Gastroesophageal sphincter (tissue), 4 donors: ENCODE data around the gene ANKRD18A. TPM values are rescaled to one million over a fixed set of nuclear protein-coding genes. Genes with fewer than 3 reads are reported as not detected.

Source experiments
- ATAC-seq: fragments of 150-250 bp; one replicate; pipeline ENCODE4 v1.9.1; 2016; ENCODE audit warnings: mild to moderate bottlenecking, moderate library complexity
- H3K27ac ChIP-seq, 4 donors: fragments of 200-600 bp; sonication (generic) in 3 of 4; 1 replicate in 3 of 4; 2 replicates in 1 of 4; pipeline ENCODE4 v1.5.1; 2016 to 2019
- H3K27me3 ChIP-seq: fragments of 200-600 bp; sonication (generic); one replicate; pipeline ENCODE4 v1.5.1; 2019
- H3K36me3 ChIP-seq, 2 donors: fragments of 200-600 bp; sonication (generic); one replicate each; pipeline ENCODE4 v1.5.1; 2019; ENCODE audit warnings: control low read depth in 1 of 2
- H3K4me1 ChIP-seq, 3 donors: fragments of 200-600 bp; sonication (generic); 1 replicate in 2 of 3; 2 replicates in 1 of 3; pipeline ENCODE4 v1.5.1; 2016 to 2019; ENCODE audit warnings: control low read depth in 2 of 3
- H3K4me3 ChIP-seq, 2 donors: fragments of 200-600 bp; sonication (generic); one replicate each; pipeline ENCODE4 v1.5.1; 2019; ENCODE audit warnings: mild to moderate bottlenecking in 1 of 2, moderate library complexity in 1 of 2
- H3K9me3 ChIP-seq, 3 donors: fragments of 200-600 bp; sonication (generic); one replicate each; pipeline ENCODE4 v1.5.1; 2017 to 2019; ENCODE audit warnings: control low read depth in 2 of 3
- EP300 ChIP-seq: sonication (generic); formaldehyde crosslinking; IDR thresholded peaks from one replicate; pipeline ENCODE4 v1.6.1; 2017; ENCODE audit warnings: antibody characterized with exemption, mild to moderate bottlenecking
- POLR2A ChIP-seq, 2 donors: fragments of 450-650 bp; IDR thresholded peaks; one replicate each; pipeline ENCODE4 v1.6.1; 2017; ENCODE audit warnings: antibody characterized with exemption in 2 of 2, mild to moderate bottlenecking in 2 of 2, moderate library complexity in 1 of 2
- POLR2AphosphoS5 ChIP-seq: sonication (generic); formaldehyde crosslinking; IDR thresholded peaks from one replicate; pipeline ENCODE4 v1.6.1; 2017; ENCODE audit warnings: antibody characterized with exemption
- WGBS, 2 donors: methylation state at CpG; one replicate each; pipeline ENCODE4 v1.1.5; 2018; ENCODE audit warnings: low coverage in 1 of 2; 5-methylcytosine and 5-hydroxymethylcytosine counted together
- total RNA-seq, 4 donors: library from RNA; depleted of rRNA; stranded (reverse); fragments of >200 nt; gene quantifications; one replicate each; pipeline ENCODE4 v1.1.0, GENCODE V29; 2016
- TF ChIP-seq, protein P1 (sequence below), 4 experiments: fragments of 200-600 bp in 2 of 4; fragments of 450-650 bp in 2 of 4; sonication (generic) in 1 of 4; IDR thresholded peaks; one replicate each; pipeline ENCODE4 v1.5.1; 2017 to 2019; ENCODE audit warnings: antibody characterized with exemption in 4 of 4, mild to moderate bottlenecking in 2 of 4, moderate library complexity in 2 of 4

ANKRD18A gene
- total RNA-seq, 4 donors from 2014 or later: 0.16 to 0.19 TPM; not detected in 2

DNA sequence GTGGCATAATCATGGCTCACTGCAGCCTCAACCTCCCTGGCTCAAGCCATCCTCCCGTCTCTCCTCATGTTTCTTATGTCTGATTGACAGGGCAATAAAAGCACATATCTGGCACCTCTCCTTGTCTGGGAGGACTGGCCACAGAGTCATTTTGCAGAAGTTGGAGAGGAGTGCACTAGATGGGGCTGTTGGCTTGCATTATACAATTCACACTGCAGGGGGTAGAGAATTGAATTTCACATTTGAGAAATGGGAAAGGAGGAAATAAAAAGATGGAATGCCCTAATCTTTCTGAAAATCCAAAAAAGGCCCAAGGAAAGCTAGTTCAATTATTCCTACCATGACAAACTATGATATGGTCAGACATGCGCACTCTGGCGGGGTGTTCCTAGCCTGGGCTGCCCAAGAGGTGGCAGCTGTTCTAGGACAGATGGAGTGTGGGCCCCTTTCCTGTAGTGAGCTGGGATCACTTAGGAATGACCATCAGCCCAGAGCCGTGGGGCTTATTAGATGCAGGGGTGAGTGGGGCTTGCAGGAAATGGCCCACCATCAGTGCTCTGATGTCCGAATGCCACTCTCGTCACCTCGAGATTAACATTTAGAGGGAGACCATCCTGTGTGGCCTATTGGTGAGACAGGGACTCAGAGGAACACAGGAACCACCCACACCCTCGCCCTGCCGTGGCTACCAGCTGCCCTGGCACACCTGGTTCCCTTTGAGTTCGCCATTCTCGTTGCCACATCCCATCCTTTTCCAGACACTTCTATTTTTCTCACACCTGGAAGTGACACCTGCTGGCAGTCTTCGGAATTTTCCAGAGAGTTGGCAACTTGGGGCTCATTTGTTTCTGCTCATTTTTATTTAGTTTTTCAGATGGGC is 21.8 kb upstream of the ANKRD18A start:
- TF ChIP-seq POLR2AphosphoS5 (no peak), POLR2A (IDR thresholded peaks at IDR 0.05) (no peak)
- TF ChIP-seq, protein P1, sequence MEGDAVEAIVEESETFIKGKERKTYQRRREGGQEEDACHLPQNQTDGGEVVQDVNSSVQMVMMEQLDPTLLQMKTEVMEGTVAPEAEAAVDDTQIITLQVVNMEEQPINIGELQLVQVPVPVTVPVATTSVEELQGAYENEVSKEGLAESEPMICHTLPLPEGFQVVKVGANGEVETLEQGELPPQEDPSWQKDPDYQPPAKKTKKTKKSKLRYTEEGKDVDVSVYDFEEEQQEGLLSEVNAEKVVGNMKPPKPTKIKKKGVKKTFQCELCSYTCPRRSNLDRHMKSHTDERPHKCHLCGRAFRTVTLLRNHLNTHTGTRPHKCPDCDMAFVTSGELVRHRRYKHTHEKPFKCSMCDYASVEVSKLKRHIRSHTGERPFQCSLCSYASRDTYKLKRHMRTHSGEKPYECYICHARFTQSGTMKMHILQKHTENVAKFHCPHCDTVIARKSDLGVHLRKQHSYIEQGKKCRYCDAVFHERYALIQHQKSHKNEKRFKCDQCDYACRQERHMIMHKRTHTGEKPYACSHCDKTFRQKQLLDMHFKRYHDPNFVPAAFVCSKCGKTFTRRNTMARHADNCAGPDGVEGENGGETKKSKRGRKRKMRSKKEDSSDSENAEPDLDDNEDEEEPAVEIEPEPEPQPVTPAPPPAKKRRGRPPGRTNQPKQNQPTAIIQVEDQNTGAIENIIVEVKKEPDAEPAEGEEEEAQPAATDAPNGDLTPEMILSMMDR (IDR thresholded peaks at IDR 0.05): peak in 3 of 4 experiments; percentile 40 to 52 (median 43)
- Histone ChIP-seq H3K4me1 (no peaks in the 10 kb centered on the region), H3K4me3 (no peak overlapping the region), H3K27me3 (peaks cover 43% of the 10 kb centered on the region), H3K36me3 (no peaks in the 10 kb centered on the region), H3K9me3 (no peaks in the 10 kb centered on the region), H3K27ac (no peak overlapping the region)
- WGBS, 2 donors: 0 to 56% methylated on average over 1 to 8 of the region's 12 CpGs
- ATAC-seq: no peak

DNA sequence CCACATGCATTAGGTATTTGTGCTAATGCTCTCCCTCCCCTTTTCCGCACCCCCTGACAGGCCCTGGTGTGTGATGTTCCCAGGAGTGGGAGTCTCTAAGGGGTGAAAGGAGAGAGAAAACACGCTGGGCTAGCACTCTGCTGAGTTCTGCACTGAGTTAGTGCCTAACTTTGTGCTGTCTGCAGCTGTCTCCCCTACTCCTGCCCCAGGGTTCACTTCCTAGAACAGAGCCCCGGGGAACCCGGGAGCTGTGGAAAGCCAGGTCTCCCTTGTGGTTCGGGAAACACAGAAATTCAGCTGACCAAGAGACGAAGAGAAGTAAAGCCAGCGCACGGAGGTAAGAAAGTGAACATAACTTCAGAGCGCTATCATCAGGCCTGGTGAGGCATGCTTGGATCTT is 20.7 kb upstream of the ANKRD18A start:
- no peaks in the 10 kb centered on the region for H3K4me1 ChIP-seq
- H3K27ac ChIP-seq: no peak overlapping the region
- no peaks in the 10 kb centered on the region for H3K9me3 ChIP-seq
- H3K27me3 ChIP-seq: peaks cover 54% of the 10 kb centered on the region
- no peaks in the 10 kb centered on the region for H3K36me3 ChIP-seq
- WGBS, 2 donors: 94 to 100% methylated on average over 1 to 6 of the region's 9 CpGs
- ATAC-seq: no peak
- no peak overlapping the region for H3K4me3 ChIP-seq
- no peak for TF ChIP-seq EP300
- TF ChIP-seq POLR2AphosphoS5: no peak
- TF ChIP-seq, protein P1 (IDR thresholded peaks at IDR 0.05): no peak
- TF ChIP-seq POLR2A (IDR thresholded peaks at IDR 0.05): no peak

DNA sequence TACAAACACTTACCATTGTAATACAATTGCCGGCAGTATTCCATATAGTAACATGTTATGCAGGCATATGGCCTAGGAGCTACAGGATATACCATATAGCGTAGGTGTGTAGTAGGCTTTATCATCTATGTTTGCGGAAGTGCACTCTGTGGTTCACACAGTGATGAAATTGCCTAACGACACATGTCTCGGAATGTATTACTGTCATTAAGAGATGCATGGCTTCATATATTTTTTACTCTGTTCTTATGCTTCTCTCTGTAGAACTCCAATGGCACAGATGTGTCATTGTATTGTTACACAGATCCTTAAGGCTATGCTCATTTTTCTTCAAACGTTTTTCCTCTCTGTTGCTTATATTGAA is 19.2 kb upstream of the ANKRD18A start:
- Histone ChIP-seq H3K27ac (no peak overlapping the region), H3K4me3 (no peak overlapping the region), H3K9me3 (no peaks in the 10 kb centered on the region), H3K36me3 (no peaks in the 10 kb centered on the region), H3K27me3 (peaks cover 55% of the 10 kb centered on the region), H3K4me1 (no peaks in the 10 kb centered on the region)
- ATAC-seq: no peak
- WGBS, 2 donors: 75 to 79% methylated on average over 6 of the region's 6 CpGs
- no peak for TF ChIP-seq POLR2AphosphoS5
- no peak for TF ChIP-seq POLR2A (IDR thresholded peaks at IDR 0.05)
- TF ChIP-seq, protein P1 (IDR thresholded peaks at IDR 0.05): no peak
- TF ChIP-seq EP300: no peak

- peaks cover 55% of the 10 kb centered on the region for H3K27me3 ChIP-seq
- H3K36me3 ChIP-seq: no peaks in the 10 kb centered on the region
- no peak overlapping the region for H3K27ac ChIP-seq
- no peaks in the 10 kb centered on the region for H3K9me3 ChIP-seq
- TF ChIP-seq POLR2A (IDR thresholded peaks at IDR 0.05) (no peak), EP300 (no peak), POLR2AphosphoS5 (no peak)
- TF ChIP-seq, protein P1 (IDR thresholded peaks at IDR 0.05): no peak
- H3K4me3 ChIP-seq: no peak overlapping the region
- no peak for ATAC-seq
- H3K4me1 ChIP-seq: no peaks in the 10 kb centered on the region
- 91 to 94% methylated on average over 4 to 6 of the region's 6 CpGs for WGBS, 2 donors
Measured at GRCh38 chr9:38638881-38639576, 18.6 kb upstream of the ANKRD18A start.

DNA sequence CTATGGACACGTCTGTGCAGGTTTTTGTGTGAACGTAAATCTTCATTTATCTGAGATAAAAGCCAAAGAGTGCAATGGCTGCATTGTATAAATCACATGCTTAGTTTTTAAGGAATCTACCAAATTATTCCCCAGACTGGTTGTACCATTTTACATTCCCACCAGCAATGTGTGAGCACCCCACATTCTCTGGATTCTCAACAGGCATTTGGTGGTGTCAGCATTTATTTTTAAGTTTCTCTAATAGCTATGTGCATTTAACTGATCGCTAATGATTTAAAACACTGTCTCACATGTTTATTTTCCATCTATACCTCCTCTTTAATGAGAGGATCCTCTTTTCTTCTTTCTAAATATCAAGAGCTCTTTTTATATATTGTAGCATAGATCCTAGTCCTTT is 13.9 kb upstream of the ANKRD18A start:
- H3K9me3 ChIP-seq: no peaks in the 10 kb centered on the region
- H3K4me3 ChIP-seq: no peak overlapping the region
- ATAC-seq: no peak
- peaks cover 38% of the 10 kb centered on the region for H3K27me3 ChIP-seq
- TF ChIP-seq, protein P1 (IDR thresholded peaks at IDR 0.05): no peak
- no peak for TF ChIP-seq POLR2A (IDR thresholded peaks at IDR 0.05)
- TF ChIP-seq EP300: no peak
- TF ChIP-seq POLR2AphosphoS5: no peak
- no peaks in the 10 kb centered on the region for H3K4me1 ChIP-seq
- no peak overlapping the region for H3K27ac ChIP-seq
- 48 to 52% methylated on average over 3 of the region's 3 CpGs for WGBS, 2 donors
- H3K36me3 ChIP-seq: no peaks in the 10 kb centered on the region
